HepG2 (cell line): Measurements from ENCODE around the gene CARMIL3. TPM values are rescaled to one million over a fixed set of nuclear protein-coding genes. Genes with fewer than 3 reads are reported as not detected.
A peak's percentile ranks its signal among the peaks of the same experiment; 100 is the strongest.
"Not testable (repeated sequence)": the region's sequence is repeated elsewhere in the genome, so short reads cannot be mapped to it uniquely, and the experiment has no call there.

Experiments used
- ATAC-seq: fragments of 200-7000 bp; cut with Tn5 transposase; 3 replicates; pipeline ENCODE4 v1.9.1; 2020; ENCODE audit warnings: mild to moderate bottlenecking, moderate library complexity
- BruUV-seq: library from RNA; stranded (reverse); fragments of 400-500 nt; replicated peaks from 2 replicates; lab custom pipeline; 2021; lab: Mats Ljungman, UMichigan
- CTCF ChIA-PET: fragments of 300-600 bp; formaldehyde crosslinking; extraction: SDS; loops from one replicate; lab custom pipeline; 2021; ENCODE audit warnings: low total read pairs, inconsistent platforms, low intra/inter-chr PET ratio; lab: Yijun Ruan, JAX
- POLR2A ChIA-PET: fragments of 350-600 bp; sonication (Branson Sonifier 250); formaldehyde crosslinking; loops from one replicate; lab custom pipeline; 2020; ENCODE audit warnings: antibody characterized with exemption, inconsistent platforms; lab: Yijun Ruan, JAX
- DNase-seq: peaks from one replicate; pipeline ENCODE4 v3.0.0-alpha.2; 2015; ENCODE audit warnings: low spot score
- FAIRE-seq: peaks from 3 replicates; lab custom pipeline; 2011; peaks lifted over from hg19 to GRCh38; lab: Jason Lieb, UNC
- H2AFZ ChIP-seq: one replicate; pipeline ENCODE4 v1.6.1; 2011; ENCODE audit warnings: low read length, inconsistent platforms
- H3K27ac ChIP-seq: fragments of 300-600 bp; 3 replicates; pipeline ENCODE4 v1.8.0; 2011; ENCODE audit warnings: mixed run types, mild to moderate bottlenecking, mixed read lengths, low read length, inconsistent platforms; ENCODE audit not compliant: insufficient read depth; ENCODE audit errors: extremely low read length
- H3K27me3 ChIP-seq, 2 experiments: fragments of 200-600 bp in 1 of 2; 2 replicates in 1 of 2; 3 replicates in 1 of 2; pipeline versions ENCODE4 v1.6.0 to v1.8.0; 2011; ENCODE audit warnings: low read length in 2 of 2, mild to moderate bottlenecking in 2 of 2, moderate library complexity in 2 of 2, inconsistent platforms in 1 of 2; ENCODE audit not compliant: insufficient read depth in 2 of 2, control insufficient read depth in 1 of 2
- H3K36me3 ChIP-seq, 2 experiments: fragments of 200-600 bp in 1 of 2; replicated peaks in 1 of 2; 2 replicates in 1 of 2; 3 replicates in 1 of 2; pipeline versions ENCODE4 v1.5.1 to v1.8.0; 2011; ENCODE audit warnings: low read length in 2 of 2, inconsistent platforms in 1 of 2; ENCODE audit not compliant: insufficient read depth in 2 of 2, control insufficient read depth in 1 of 2
- H3K4me1 ChIP-seq: 2 replicates; pipeline ENCODE4 v1.5.1; 2012; ENCODE audit warnings: low read length, inconsistent platforms; ENCODE audit not compliant: insufficient read depth
- H3K4me2 ChIP-seq: 2 replicates; pipeline ENCODE4 v1.6.0; 2011; ENCODE audit warnings: low read depth, low read length, inconsistent platforms
- H3K4me3 ChIP-seq, 3 experiments: fragments of 200-600 bp in 1 of 3; sonication (generic), shearing (Covaris generic) in 1 of 3; replicated peaks in 1 of 3; 2 replicates each; pipeline ENCODE4 v1.5.1; 2011 to 2016; ENCODE audit warnings: low read length in 3 of 3, inconsistent platforms in 2 of 3, low read depth in 2 of 3, mild to moderate bottlenecking in 2 of 3, control low read depth in 1 of 3, mixed read lengths in 1 of 3; ENCODE audit not compliant: insufficient read depth in 1 of 3
- H3K79me2 ChIP-seq: one replicate; pipeline ENCODE4 v1.6.1; 2011; ENCODE audit warnings: low read length, inconsistent platforms; ENCODE audit not compliant: insufficient read depth
- H3K9ac ChIP-seq: 2 replicates; pipeline ENCODE4 v1.6.0; 2011; ENCODE audit warnings: mild to moderate bottlenecking, low read depth, low read length, inconsistent platforms; ENCODE audit not compliant: insufficient read depth
- H3K9me3 ChIP-seq: 2 replicates; pipeline ENCODE4 v1.5.1; 2012; ENCODE audit warnings: mild to moderate bottlenecking, low read length
- H4K20me1 ChIP-seq: 2 replicates; pipeline ENCODE4 v1.6.0; 2011; ENCODE audit warnings: inconsistent platforms, mild to moderate bottlenecking, low read length, moderate library complexity; ENCODE audit not compliant: insufficient read depth
- AGO1 ChIP-seq: fragments of 200-400 bp; formaldehyde crosslinking; IDR thresholded peaks from 2 replicates; pipeline ENCODE4 v1.6.1; 2017; ENCODE audit warnings: mild to moderate bottlenecking, low read depth, low read length, moderate library complexity; ENCODE audit not compliant: poor library complexity, severe bottlenecking
- HNRNPLL ChIP-seq: fragments of 200-400 bp; formaldehyde crosslinking; IDR thresholded peaks from 2 replicates; pipeline ENCODE4 v1.6.1; 2017; ENCODE audit warnings: mild to moderate bottlenecking, low read depth, low read length; ENCODE audit not compliant: poor library complexity, severe bottlenecking
- KMT2B ChIP-seq: IDR thresholded peaks from 2 replicates; pipeline ENCODE4 v1.6.1; 2016; ENCODE audit warnings: missing genetic modification reagents, missing compliant biosample characterization
- MXD4 ChIP-seq: IDR thresholded peaks from 2 replicates; pipeline ENCODE4 v1.6.1; 2016; ENCODE audit warnings: mild to moderate bottlenecking, missing biosample characterization, missing genetic modification reagents
- PHF5A ChIP-seq: IDR thresholded peaks from one replicate; pipeline ENCODE4 v1.6.1; 2018; ENCODE audit warnings: low read depth, missing genetic modification reagents; ENCODE audit not compliant: unreplicated experiment
- POLR2G ChIP-seq: fragments of 200-400 bp; formaldehyde crosslinking; IDR thresholded peaks from 2 replicates; pipeline ENCODE4 v1.6.1; 2018; ENCODE audit warnings: mild to moderate bottlenecking, low read depth, low read length, moderate library complexity
- YEATS4 ChIP-seq: sonication (generic); formaldehyde crosslinking; IDR thresholded peaks from 2 replicates; pipeline ENCODE4 v1.4.0; 2020; ENCODE audit warnings: missing genetic modification reagents, borderline replicate concordance
- ZNF768 ChIP-seq: sonication (generic); formaldehyde crosslinking; IDR thresholded peaks from 2 replicates; pipeline ENCODE4 v1.4.0; 2020; ENCODE audit warnings: missing genetic modification reagents
- WGBS: methylation state at CpG from one replicate; pipeline ENCODE4 v1.1.6; 2017; ENCODE audit warnings: low lambda C conversion rate; 5-methylcytosine and 5-hydroxymethylcytosine counted together
- in situ Hi-C: cut with HindIII; loops from 2 replicates; pipeline ENCODE4 v1.10.0; 2017; ENCODE audit warnings: low pct_unique_long_range_greater_than_20kb; ENCODE audit not compliant: extremely low pct_ligation_motif_present
- intact Hi-C: fragments of 100-400 bp; cut with micrococcal nuclease; formaldehyde crosslinking; loops from one replicate; pipeline ENCODE4 v1.10.0; 2022; ENCODE audit not compliant: unreplicated experiment
- polyA plus RNA-seq, 8 experiments: library from polyadenylated mRNA; depleted of rRNA in 3 of 8; stranded (reverse) in 7 of 8; unstranded in 1 of 8; fragments of >200 nt; fragmentation: Illumina TruSeq in 4 of 8; extraction: Trizol in 4 of 8; gene quantifications; 2 replicates each; pipeline versions ENCODE4 v1.2.1 to v1.2.3, GENCODE V29; 2011 to 2016; ENCODE audit warnings: low read depth in 4 of 8, missing spikeins in 1 of 8, mixed read lengths in 1 of 8; ENCODE audit not compliant: insufficient read depth in 1 of 8
- total RNA-seq, 5 experiments: library from RNA; depleted of rRNA; stranded (reverse); fragments of >200 nt; fragmentation: Illumina TruSeq; extraction: Trizol; gene quantifications; 2 replicates each; pipeline ENCODE4 v1.2.3, GENCODE V29; 2016; ENCODE audit warnings: low read depth in 1 of 5
- TF ChIP-seq, protein P1 (sequence below): sonication (generic); formaldehyde crosslinking; IDR thresholded peaks from 2 replicates; pipeline ENCODE4 v1.4.0; 2020; ENCODE audit warnings: missing genetic modification reagents, borderline replicate concordance
- TF ChIP-seq, protein P2 (sequence below): IDR thresholded peaks from 2 replicates; pipeline ENCODE4 v1.4.0; 2020; ENCODE audit warnings: mild to moderate bottlenecking, missing genetic modification reagents
- TF ChIP-seq, protein P3 (sequence below): sonication (generic); formaldehyde crosslinking; IDR thresholded peaks from 2 replicates; pipeline ENCODE4 v1.4.0; 2020; ENCODE audit warnings: missing genetic modification reagents
- TF ChIP-seq, protein P4 (sequence below): sonication (generic); formaldehyde crosslinking; IDR thresholded peaks from 2 replicates; pipeline ENCODE4 v1.5.0; 2020; ENCODE audit warnings: missing genetic modification reagents

Gene CARMIL3
- total and polyA plus RNA-seq, 2 of the 13 experiments (the other 11 are each of a cell fraction or from before 2014, with no cell fraction given), result 0.27 to 0.55 TPM

DNA sequence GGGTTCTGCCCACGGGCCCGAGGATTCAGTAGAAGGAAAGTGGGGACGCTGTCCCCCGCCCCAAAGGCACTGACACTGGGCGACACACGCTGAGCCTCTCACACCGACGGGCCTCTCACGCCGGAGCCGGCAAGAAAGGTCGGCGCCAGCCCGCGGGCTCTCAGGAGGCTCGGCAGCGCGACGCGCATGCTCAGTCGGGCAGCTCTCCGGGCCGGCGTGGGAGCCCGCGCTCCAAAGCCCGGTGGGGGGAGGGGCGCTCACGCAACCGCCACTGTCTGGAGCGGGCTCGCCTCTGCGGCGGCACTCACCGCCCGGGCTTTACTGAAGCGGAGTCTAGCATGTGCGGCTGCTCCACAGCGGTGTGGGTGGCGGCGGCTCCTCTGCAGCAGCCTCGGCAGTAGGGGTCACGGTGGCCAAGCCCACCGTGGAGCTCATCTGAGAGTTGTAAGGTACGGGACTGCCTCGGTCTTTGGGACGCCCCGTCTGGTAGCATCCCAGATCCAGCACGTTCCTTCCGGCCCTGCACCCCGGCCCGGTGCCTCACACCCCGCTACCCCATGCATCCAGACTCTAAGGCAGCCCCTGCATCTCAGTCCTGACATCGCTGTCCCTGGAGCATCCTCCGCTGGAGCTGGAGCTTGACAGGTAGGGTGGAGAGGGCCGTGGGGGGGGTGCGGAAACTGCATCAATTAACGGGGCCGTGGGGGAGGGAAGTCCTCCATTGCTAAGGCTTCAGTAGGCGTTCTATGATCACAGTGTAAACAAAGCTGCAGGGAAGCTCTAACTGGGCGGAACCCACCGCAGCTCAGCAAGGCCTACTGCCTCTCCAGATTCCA lies 44.8 kb upstream of the CARMIL3 start:
- H3K79me2 ChIP-seq, H4K20me1 ChIP-seq, BruUV-seq, H3K36me3 ChIP-seq, CTCF ChIA-PET, H2AFZ ChIP-seq, H3K9me3 ChIP-seq, intact Hi-C loops, H3K27me3 ChIP-seq: not testable (repeated sequence)
- POLR2A ChIA-PET, result interaction anchor here (0.6 to 2.9 kb wide), 5 partner anchors 87 to 206 kb away, joined by 3 to 9 read pairs (median 6); partner anchors contain the start of genes CHMP4A, DCAF11, NRL and PCK2
- FAIRE-seq, result peak; percentile 56
- H3K9ac ChIP-seq, result peak overlapping the region; percentile 68
- peaks cover 37% of the 10 kb centered on the region for H3K4me1 ChIP-seq
- in situ Hi-C loops, result loop anchor here (5.0 kb wide), 1 partner anchor 45 kb away; the partner anchor contains the start of gene CARMIL3
- peak overlapping the region; percentile 90 for H3K4me2 ChIP-seq
- DNase-seq, result peak; percentile 33
- ATAC-seq, result peak; percentile 92
- peak overlapping the region; percentile 59 to 75 (median 72); a peak in 5 of 6 replicates for H3K4me3 ChIP-seq
- 4% methylated on average over 23 of the region's 62 CpGs for WGBS
- peak overlapping the region; percentile 61 for H3K27ac ChIP-seq
- TF ChIP-seq PHF5A (CRISPR knock-in tag) (peak; percentile 40), YEATS4 (CRISPR knock-in tag) (peak; percentile 57), AGO1 (peak; percentile 60), KMT2B (CRISPR knock-in tag) (peak; percentile 43; the same call in 1 of the 2 replicates), POLR2G (peak; percentile 59), MXD4 (peak; percentile 23; the same call in 1 of the 2 replicates), ZNF768 (CRISPR knock-in tag) (peak; percentile 44; the same call in 1 of the 2 replicates), HNRNPLL (peak; percentile 30)
- TF ChIP-seq, protein P1, sequence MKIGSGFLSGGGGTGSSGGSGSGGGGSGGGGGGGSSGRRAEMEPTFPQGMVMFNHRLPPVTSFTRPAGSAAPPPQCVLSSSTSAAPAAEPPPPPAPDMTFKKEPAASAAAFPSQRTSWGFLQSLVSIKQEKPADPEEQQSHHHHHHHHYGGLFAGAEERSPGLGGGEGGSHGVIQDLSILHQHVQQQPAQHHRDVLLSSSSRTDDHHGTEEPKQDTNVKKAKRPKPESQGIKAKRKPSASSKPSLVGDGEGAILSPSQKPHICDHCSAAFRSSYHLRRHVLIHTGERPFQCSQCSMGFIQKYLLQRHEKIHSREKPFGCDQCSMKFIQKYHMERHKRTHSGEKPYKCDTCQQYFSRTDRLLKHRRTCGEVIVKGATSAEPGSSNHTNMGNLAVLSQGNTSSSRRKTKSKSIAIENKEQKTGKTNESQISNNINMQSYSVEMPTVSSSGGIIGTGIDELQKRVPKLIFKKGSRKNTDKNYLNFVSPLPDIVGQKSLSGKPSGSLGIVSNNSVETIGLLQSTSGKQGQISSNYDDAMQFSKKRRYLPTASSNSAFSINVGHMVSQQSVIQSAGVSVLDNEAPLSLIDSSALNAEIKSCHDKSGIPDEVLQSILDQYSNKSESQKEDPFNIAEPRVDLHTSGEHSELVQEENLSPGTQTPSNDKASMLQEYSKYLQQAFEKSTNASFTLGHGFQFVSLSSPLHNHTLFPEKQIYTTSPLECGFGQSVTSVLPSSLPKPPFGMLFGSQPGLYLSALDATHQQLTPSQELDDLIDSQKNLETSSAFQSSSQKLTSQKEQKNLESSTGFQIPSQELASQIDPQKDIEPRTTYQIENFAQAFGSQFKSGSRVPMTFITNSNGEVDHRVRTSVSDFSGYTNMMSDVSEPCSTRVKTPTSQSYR (CRISPR knock-in tag), result peak; percentile 97
- TF ChIP-seq, protein P2, sequence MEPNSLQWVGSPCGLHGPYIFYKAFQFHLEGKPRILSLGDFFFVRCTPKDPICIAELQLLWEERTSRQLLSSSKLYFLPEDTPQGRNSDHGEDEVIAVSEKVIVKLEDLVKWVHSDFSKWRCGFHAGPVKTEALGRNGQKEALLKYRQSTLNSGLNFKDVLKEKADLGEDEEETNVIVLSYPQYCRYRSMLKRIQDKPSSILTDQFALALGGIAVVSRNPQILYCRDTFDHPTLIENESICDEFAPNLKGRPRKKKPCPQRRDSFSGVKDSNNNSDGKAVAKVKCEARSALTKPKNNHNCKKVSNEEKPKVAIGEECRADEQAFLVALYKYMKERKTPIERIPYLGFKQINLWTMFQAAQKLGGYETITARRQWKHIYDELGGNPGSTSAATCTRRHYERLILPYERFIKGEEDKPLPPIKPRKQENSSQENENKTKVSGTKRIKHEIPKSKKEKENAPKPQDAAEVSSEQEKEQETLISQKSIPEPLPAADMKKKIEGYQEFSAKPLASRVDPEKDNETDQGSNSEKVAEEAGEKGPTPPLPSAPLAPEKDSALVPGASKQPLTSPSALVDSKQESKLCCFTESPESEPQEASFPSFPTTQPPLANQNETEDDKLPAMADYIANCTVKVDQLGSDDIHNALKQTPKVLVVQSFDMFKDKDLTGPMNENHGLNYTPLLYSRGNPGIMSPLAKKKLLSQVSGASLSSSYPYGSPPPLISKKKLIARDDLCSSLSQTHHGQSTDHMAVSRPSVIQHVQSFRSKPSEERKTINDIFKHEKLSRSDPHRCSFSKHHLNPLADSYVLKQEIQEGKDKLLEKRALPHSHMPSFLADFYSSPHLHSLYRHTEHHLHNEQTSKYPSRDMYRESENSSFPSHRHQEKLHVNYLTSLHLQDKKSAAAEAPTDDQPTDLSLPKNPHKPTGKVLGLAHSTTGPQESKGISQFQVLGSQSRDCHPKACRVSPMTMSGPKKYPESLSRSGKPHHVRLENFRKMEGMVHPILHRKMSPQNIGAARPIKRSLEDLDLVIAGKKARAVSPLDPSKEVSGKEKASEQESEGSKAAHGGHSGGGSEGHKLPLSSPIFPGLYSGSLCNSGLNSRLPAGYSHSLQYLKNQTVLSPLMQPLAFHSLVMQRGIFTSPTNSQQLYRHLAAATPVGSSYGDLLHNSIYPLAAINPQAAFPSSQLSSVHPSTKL (CRISPR knock-in tag), result peak; percentile 30
- TF ChIP-seq, protein P3, sequence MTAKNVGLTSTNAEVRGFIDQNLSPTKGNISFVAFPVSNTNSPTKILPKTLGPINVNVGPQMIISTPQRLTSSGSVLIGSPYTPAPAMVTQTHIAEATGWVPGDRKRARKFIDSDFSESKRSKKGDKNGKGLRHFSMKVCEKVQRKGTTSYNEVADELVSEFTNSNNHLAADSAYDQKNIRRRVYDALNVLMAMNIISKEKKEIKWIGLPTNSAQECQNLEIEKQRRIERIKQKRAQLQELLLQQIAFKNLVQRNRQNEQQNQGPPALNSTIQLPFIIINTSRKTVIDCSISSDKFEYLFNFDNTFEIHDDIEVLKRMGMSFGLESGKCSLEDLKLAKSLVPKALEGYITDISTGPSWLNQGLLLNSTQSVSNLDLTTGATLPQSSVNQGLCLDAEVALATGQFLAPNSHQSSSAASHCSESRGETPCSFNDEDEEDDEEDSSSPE (CRISPR knock-in tag), result peak; percentile 85
- TF ChIP-seq, protein P4, sequence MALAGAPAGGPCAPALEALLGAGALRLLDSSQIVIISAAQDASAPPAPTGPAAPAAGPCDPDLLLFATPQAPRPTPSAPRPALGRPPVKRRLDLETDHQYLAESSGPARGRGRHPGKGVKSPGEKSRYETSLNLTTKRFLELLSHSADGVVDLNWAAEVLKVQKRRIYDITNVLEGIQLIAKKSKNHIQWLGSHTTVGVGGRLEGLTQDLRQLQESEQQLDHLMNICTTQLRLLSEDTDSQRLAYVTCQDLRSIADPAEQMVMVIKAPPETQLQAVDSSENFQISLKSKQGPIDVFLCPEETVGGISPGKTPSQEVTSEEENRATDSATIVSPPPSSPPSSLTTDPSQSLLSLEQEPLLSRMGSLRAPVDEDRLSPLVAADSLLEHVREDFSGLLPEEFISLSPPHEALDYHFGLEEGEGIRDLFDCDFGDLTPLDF, result peak; percentile 71; the same call in 1 of the 2 replicates
